HG03045 (cell line): ENCODE measurements around the gene SPIB.
A peak's percentile ranks its signal among the peaks of the same experiment; 100 is the strongest.
"Not testable (repeated sequence)": the region's sequence is repeated elsewhere in the genome, so short reads cannot be mapped to it uniquely, and the experiment has no call there.

Experiments used
- ATAC-seq: cut with Tn5 transposase; IDR thresholded peaks from one replicate; pipeline ENCODE4 v1.9.1; 2021; ENCODE audit warnings: mild to moderate bottlenecking, moderate library complexity; ENCODE audit not compliant: unreplicated experiment

Gene SPIB

DNA sequence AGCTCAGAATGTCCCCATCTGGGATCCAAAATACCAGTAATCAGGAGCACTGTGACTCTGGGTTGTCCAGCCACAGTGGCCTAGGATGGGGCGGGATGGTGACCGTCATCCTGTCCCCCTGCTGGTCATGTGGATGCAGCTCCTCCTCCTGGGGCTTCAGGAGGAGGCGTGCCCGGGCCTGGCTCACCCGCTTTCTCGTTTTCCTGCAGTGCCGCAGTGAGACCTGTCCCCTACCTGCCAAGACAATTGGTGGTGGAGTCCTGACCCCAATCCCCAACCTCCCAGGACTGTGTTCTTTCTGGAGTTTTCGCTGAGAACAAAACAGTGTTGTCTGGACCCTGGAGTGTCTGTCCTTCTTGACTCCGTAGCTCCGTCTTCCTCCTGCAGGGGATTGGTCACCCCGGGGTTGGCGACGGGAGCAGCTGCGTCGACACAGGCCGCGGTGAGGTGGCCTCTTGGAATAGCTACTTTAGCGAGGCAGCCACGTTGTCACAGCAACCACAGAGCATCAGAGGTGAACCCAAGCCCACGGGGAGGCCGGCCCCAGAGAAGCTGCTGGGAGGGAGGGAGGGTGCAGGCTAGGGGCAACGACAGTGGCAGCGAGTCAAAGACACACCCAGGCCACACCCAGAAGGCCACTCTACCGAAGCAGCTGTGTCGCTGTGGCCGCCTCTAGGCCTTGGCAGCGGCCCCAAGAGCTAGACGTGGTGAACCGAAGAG lies 47.4 kb downstream of the SPIB start:
- no peak for ATAC-seq

DNA sequence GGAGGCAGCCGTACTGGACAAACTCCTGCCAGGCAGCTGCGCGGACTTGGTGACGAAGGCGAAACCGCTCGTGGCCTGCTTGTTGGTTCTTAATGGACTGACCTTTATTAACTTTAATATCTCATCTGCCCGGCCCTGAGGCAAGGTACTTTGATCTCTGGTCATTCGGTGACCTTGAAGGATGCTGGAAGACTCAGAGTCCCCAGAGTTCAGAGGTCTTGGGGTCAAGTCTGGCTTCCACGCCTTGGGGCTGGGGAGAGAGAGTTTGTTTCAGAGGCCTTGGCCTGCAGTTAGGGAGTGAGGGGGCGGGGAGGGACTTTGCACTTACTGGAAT lies 47.9 kb downstream of the SPIB start:
- ATAC-seq: no peak

DNA sequence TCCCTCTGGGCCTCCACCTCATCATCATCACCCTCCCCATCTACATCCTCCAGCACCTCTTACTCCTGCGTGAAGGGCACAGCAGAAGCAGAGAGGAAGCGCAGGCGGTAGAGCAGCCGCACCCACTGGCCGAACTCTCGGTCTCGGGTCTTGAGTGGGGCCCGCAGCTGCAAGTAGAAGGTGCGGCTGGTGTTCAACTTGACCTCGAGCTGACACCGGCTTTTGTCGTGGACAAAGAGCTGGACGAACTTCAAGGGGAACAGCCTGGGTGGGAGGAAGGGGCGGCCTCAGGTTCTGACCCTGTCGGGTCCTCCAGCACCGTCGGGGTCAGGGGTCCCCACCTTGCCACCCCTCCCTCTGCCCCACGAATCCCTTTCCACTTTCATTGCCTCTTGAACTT lies 48.8 kb downstream of the SPIB start:
- ATAC-seq: no peak

DNA sequence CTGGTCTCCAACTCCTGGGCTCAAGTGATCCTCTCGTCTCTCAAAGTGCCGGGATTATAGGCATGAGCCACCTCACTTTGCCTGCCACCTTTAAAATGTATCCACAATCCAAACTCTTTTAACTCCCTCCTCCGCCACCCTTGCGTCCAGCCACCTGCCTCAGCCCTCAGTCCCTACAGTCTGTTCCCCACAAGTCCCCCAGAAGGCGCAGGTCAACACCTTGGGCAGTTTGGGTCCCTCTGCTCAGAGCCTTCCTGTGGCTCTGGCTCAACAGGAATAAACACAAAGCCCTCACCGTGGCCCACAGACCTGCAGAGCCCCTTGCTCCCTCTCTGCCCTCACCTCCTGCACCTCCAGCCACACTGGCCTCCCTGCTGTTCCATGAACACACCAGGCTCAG lies 50.1 kb downstream of the SPIB start:
- no peak for ATAC-seq

DNA sequence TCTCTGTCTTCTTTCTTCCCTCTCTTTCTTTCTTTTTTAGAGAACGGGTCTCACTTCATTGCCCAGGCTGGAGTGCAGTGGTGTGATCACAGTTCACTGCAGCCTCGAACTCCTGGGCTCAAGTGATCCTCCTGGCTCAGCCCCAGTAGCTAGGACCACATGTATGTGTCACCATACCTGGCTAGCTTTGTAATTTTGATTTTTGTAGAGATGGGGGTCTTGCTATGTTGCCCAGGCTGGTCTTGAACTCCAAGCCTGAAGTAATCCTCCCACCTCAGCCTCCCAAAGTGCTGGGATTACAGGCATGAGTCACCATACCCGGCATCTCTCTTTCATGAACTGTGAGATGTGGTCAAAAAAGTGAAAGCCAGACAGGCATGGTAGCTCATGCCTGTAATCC lies 54.6 kb downstream of the SPIB start:
- ATAC-seq: not testable (repeated sequence)

DNA sequence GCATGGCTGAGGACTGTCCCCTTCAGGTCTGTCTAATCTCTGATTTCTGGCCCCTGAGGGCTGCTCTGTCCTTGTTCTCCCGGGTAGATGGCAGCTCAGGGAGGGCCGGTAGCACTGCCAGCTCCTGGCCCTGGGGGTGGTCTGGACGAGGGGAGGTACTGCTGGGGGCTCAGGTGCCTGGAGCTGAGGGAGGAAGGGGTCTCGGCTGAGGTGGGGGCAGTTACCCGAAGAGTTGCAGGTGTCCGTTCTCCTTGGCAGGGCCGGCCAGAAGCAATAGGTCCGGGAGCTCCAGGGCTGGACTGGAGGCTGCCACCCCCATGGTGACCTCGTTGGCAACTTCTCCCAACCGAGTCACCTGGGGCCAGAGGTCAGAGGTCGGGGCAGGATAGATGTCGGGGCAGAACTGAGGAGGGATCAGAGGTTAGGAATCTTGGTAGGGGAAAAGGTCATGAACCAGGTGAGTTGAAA lies 56.4 kb downstream of the SPIB start:
- ATAC-seq: no peak

DNA sequence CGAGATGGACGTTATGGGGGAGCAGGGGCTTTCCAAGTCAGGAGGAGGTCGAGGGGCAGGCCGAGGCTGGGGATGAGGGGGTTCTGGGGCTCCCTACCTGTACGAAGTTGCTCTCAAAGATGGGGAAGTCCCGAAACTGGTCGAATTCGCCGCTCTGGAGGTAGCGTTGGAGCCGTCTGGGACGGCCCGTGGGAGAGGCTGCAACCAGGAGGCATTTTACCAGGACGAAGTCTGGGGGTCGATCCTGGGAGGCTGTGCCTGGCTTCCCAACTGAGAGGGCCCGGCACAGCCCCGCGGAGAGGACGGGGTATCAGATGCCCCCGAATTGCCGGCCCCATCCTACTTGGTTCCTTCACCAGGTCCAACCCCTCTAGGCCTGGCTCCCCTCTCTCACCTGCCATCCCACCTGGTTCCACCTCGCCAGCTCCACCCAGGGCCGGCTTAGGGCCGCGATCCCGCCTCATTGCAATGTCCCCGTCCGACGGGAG lies 57.0 kb downstream of the SPIB start:
- peak; percentile 24 for ATAC-seq

DNA sequence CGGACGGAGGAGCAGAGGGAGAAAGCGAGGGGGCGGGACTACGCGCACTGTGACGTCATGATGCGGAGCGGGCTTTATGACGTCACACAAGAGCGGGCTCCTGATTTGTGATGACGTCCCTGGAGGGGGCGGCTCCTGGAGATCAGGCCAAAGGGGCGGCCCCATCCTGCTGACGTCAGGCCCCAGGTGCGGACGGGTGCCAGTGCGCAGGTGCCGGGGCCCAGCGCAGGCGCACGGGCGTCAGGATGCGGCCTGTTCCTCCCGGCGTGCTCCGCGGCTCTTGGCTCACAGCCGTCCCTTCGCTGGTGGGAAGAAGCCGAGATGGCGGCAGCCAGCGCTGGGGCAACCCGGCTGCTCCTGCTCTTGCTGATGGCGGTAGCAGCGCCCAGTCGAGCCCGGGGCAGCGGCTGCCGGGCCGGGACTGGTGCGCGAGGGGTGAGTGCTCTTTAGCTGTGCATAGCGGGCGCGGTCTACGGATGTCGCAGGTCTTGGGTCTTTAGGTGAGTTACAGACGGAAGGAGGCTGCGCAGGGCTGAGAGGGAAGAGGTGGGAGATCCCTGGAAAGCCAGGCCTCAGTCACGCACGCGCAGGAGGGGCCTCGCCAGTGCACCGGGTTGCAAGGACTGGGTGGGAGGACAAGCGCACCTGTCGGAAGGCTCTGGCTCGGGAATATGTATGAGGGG lies 57.6 kb downstream of the SPIB start, which contains the start of the genes EMC10 and GARIN5A:
EMC10 (plus strand) TSS at position 284 of the 683 bp plus-strand sequence; CDS start at position 322, 38 bp downstream.
GARIN5A (minus strand) TSS at position 625 of the 683 bp plus-strand sequence; CDS start at position 165, 460 bp downstream.
- peak; percentile 70 for ATAC-seq

DNA sequence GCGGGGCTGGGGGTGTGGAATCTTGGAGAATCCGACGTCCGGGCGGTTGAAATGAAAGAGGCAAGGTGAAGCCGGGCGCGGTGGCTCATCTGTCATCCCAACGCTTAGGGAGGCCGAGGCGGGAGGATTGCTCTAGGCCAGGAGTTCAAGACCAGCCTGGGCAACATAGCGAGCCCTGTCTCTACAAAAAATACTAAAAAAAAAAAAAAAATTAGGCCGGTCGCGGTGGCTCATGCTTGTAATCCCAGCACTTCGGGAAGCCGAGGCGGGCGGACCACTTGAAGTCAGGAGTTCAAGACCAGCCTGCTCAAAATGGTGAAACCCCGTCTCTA lies 58.1 kb downstream of the SPIB start:
- ATAC-seq: no peak

DNA sequence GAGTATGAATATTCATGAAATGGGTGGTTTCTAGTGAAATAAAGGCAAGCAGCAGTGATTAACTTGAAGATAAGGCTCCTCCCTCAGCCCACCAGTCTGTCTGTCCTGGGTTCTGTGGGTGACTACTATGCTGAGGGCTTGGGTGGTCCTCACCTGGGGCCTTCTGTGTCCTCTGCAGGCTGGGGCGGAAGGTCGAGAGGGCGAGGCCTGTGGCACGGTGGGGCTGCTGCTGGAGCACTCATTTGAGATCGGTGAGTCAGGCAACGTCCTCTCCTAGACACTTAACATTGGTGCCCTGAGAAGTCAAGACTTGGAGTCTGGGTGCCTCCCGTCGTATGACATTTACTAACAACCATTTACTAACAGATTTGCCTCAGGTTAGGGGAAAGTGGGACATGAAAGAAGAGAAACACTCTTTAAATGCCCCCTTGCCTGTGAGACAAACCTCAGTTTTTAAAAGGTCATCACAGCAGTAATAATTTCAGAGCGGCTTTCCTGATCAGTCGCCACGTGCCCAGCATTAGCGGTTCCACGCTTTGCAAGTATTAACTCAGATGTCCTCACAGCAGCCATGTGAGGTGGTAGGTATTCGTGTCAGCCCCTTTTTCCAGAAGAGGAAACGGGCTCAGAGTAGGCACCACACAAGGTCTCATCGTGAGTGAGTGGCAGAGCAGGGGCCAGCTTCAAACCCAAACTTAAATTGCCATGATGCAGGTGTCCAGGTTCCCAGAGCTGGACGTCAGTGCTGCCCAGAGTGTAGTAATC lies 59.2 kb downstream of the SPIB start:
- no peak for ATAC-seq

DNA sequence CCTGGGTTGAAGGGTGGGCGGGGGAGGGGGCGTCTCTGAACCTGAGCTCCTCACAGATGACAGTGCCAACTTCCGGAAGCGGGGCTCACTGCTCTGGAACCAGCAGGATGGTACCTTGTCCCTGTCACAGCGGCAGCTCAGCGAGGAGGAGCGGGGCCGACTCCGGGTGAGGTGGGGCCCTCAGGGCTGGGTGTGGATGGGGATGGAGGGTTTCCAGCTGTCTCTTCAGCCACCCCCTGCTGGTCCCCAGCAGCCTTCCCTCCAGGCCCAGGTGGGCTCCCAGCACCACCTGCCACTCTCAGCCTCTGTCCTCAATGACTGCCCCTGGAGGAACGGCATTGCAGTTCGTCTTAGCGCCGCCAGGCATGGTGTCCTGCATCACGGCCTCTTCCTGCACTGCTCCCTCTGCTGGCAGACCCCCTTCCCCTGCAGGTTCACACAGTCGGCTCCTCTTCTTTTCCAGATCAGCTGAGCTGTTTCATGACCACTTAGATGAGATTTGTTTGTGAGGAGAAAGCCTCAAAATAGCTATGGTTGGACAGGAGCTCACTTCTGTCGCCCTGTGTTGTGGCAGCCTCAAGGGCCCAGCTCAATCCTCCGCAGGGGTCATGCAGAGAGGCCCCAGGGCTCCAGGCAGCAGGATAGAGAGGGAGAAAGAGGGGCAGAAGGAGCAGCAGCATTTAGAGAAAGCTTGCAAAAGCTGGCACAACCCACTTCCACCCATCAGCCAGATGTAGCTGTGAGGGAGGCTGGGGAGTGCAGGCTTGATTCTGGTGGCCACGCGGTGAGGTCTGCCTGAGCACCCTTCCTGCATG lies 60.4 kb downstream of the SPIB start:
- no peak for ATAC-seq

DNA sequence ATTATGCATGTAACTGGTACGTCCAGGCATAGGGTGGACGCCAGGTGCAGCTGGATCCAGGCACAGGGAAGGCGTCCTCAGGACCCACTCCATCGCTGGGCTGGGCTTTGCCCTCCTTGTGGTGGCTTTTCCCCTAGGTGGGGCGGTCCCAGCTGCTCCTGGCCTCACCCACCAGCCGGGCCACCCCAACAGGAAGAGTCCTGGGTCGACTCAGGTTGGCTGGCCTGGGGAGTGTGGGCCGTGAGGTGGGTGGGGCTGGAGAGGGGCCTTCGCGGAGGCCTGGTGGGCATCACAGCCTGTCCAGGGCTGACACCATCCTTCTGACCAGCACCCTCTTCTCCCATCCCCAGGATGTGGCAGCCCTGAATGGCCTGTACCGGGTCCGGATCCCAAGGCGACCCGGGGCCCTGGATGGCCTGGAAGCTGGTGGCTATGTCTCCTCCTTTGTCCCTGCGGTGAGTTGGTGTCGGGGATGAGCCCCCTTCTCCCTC lies 61.1 kb downstream of the SPIB start:
- no peak for ATAC-seq

DNA sequence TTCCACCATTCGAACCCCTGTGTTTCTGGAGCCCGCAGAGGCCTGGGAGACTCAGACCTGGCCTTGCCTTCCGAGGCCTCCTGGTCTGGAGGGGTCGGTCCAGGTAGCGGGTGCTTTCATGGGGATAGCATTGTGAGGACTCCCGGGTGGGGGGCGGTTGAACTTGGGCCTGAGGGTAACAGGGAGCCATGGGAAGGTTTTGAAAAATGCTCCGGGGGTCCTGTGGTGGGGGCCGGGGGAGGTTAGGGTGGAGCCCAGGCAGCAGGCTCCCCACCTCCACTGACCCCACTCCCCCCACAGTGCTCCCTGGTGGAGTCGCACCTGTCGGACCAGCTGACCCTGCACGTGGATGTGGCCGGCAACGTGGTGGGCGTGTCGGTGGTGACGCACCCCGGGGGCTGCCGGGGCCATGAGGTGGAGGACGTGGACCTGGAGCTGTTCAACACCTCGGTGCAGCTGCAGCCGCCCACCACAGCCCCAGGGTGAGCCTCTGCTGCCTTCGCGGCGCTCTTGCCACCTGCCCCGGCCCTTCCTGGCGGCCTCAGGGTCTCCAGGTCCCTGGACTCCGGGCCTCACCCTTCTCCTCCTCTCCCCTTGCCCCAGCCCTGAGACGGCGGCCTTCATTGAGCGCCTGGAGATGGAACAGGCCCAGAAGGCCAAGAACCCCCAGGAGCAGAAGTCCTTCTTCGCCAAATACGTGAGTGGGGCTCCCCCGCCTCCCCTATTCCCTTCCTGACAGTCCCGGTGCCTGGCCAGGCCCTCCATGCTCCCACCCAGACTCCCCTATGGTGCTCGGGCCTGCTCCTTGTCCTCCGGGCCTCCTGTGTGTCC lies 61.8 kb downstream of the SPIB start:
- ATAC-seq: no peak
